Thyroid gland (tissue), 4 donors: ENCODE measurements around the gene TOM1L1.

ENCODE experiments used
- POLR2A ChIP-seq, 2 donors: fragments of 450-650 bp; IDR thresholded peaks; one replicate each; pipeline ENCODE4 v1.6.1; 2017; ENCODE audit warnings: antibody characterized with exemption in 2 of 2, mild to moderate bottlenecking in 2 of 2, moderate library complexity in 1 of 2
- TF ChIP-seq, protein P1 (sequence below), 6 experiments: fragments of 200-600 bp in 3 of 6; fragments of 450-650 bp in 3 of 6; sonication (generic) in 3 of 6; IDR thresholded peaks; one replicate each; pipeline ENCODE4 v1.5.1; 2016 to 2019; ENCODE audit warnings: antibody characterized with exemption in 6 of 6, mild to moderate bottlenecking in 2 of 6, inconsistent platforms in 1 of 6, moderate library complexity in 1 of 6

DNA sequence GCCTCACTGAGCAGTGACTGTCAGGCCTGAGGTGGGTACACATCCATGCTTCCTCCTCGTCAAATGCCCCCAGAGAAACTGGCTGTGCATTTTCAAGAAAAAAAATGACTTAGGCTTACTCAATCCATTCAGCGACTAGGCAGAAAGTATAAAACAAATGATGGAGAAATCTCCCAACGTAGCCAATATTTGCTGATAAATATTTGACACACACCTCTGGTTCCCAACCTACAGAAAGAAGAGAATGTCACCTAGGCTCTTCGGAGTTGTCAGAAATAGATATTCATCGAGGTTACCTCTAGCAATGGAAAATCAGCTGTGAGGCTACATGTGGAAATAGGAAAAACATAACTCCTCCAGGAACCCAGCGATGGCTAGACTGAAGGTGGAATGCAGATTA, 12.4 kb upstream of the TOM1L1 start:
- TF ChIP-seq, protein P1, sequence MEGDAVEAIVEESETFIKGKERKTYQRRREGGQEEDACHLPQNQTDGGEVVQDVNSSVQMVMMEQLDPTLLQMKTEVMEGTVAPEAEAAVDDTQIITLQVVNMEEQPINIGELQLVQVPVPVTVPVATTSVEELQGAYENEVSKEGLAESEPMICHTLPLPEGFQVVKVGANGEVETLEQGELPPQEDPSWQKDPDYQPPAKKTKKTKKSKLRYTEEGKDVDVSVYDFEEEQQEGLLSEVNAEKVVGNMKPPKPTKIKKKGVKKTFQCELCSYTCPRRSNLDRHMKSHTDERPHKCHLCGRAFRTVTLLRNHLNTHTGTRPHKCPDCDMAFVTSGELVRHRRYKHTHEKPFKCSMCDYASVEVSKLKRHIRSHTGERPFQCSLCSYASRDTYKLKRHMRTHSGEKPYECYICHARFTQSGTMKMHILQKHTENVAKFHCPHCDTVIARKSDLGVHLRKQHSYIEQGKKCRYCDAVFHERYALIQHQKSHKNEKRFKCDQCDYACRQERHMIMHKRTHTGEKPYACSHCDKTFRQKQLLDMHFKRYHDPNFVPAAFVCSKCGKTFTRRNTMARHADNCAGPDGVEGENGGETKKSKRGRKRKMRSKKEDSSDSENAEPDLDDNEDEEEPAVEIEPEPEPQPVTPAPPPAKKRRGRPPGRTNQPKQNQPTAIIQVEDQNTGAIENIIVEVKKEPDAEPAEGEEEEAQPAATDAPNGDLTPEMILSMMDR (IDR thresholded peaks at IDR 0.05), result no peak
- TF ChIP-seq POLR2A (IDR thresholded peaks at IDR 0.05), result no peak
